Upper lobe of left lung (tissue), 6 donors: ENCODE data around the gene PLCB4. TPM values are rescaled to one million over a fixed set of nuclear protein-coding genes. Genes with fewer than 3 reads are reported as not detected.

ENCODE experiments used
- ATAC-seq, 2 donors: fragments of 200-7000 bp; cut with Tn5 transposase; one replicate each; pipeline ENCODE4 v1.9.1; 2022; ENCODE audit warnings: mild to moderate bottlenecking in 2 of 2, moderate library complexity in 2 of 2; ENCODE audit not compliant: low FRiP score in 2 of 2
- DNase-seq, 2 donors: peaks; one replicate each; pipeline ENCODE4 v3.0.0-alpha.2; 2019 to 2020
- H3K27ac ChIP-seq, 4 donors: fragments of 200-600 bp; sonication (generic); one replicate each; pipeline ENCODE4 v1.5.1; 2016 to 2019
- H3K27me3 ChIP-seq, 4 donors: fragments of 200-600 bp; sonication (generic); one replicate each; pipeline ENCODE4 v1.5.1; 2017 to 2019
- H3K36me3 ChIP-seq, 4 donors: fragments of 200-600 bp; sonication (generic); one replicate each; pipeline ENCODE4 v1.5.1; 2016 to 2019
- H3K4me1 ChIP-seq, 4 donors: fragments of 200-600 bp; sonication (generic); one replicate each; pipeline ENCODE4 v1.5.1; 2018 to 2019
- H3K4me3 ChIP-seq, 4 donors: fragments of 200-600 bp; sonication (generic); one replicate each; pipeline ENCODE4 v1.5.1; 2017 to 2019; ENCODE audit warnings: mild to moderate bottlenecking in 2 of 4, moderate library complexity in 1 of 4
- H3K9me3 ChIP-seq, 4 donors: fragments of 200-600 bp; sonication (generic); one replicate each; pipeline ENCODE4 v1.5.1; 2018 to 2019
- EP300 ChIP-seq, 4 donors: sonication (generic); formaldehyde crosslinking; IDR thresholded peaks; one replicate each; pipeline ENCODE4 v1.5.1; 2017; ENCODE audit warnings: antibody characterized with exemption in 4 of 4, control low read depth in 2 of 4
- POLR2A ChIP-seq, 4 donors: fragments of 450-650 bp; IDR thresholded peaks; one replicate each; pipeline ENCODE4 v1.5.1; 2016 to 2017; ENCODE audit warnings: antibody characterized with exemption in 4 of 4, mild to moderate bottlenecking in 2 of 4
- POLR2AphosphoS5 ChIP-seq, 2 donors: sonication (generic); formaldehyde crosslinking; IDR thresholded peaks; one replicate each; pipeline ENCODE4 v1.5.1; 2017; ENCODE audit warnings: antibody characterized with exemption in 2 of 2
- WGBS, 2 donors: methylation state at CpG; one replicate each; pipeline ENCODE4 v1.1.5; 2017 to 2018; 5-methylcytosine and 5-hydroxymethylcytosine counted together
- total RNA-seq, 6 donors: library from RNA; depleted of rRNA in 4 of 6; stranded (reverse); fragments of >200 nt in 4 of 6; gene quantifications; one replicate each; pipeline versions ENCODE4 v1.1.0 to v1.2.1, GENCODE V29; 2016 to 2021
- TF ChIP-seq, protein P1 (sequence below), 6 experiments: fragments of 450-650 bp in 4 of 6; fragments of 200-600 bp in 2 of 6; sonication (generic) in 2 of 6; IDR thresholded peaks; one replicate each; pipeline ENCODE4 v1.5.1; 2016 to 2019; ENCODE audit warnings: antibody characterized with exemption in 6 of 6
- donor health status: DM: no; HTN: no; CAD: no; lungs with moderate emphysema.
- donor health status: DM: no; HTN: yes; CAD: no; lungs with severe emphysema.

PLCB4 gene
- total RNA-seq, 6 donors from 2014 or later: 5.7 to 15.2 (median 8.2) TPM

DNA sequence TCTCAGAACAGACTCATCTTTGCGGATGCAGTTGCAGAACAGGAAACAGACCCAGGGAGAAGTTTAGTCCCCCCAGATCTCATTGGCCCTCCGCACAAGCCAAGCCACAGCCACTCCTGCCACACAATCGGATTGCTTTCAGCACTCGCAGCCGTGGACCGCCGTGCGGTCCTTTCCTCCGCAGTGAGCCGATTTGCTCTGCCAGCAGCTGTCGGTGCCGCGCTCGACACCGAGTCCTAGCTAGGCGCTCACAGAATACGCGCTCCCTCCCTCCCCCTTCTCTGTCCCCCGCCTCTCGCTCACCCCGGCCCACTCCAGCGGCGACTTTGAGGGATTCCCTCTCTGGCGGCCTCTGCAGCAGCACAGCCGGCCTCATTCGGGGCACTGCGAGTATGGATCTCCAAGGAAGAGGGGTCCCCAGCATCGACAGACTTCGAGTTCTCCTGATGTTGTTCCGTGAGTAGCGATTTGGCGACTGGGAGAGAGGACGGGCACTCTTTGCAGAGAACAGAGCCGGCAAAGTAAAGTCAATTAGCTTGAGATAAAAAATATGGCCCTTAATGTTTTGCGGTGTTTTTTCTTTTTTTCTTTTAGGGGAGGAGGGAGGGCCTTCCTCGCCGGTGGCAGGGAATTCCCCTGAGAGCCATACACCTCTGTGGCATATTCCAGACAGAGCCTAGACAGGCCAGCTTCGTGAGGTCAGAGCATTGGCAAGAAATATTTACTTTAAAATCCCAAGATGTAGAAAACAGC lies 445.8 kb downstream of the PLCB4 start, which contains the start of gene LAMP5:
TSS of gene LAMP5 (plus strand) at position 130 of the 753 bp plus-strand sequence. CDS start at position 393, 263 bp downstream.
- 4% methylated on average over 15 to 38 of the region's 38 CpGs for WGBS, 2 donors
- no peaks in the 10 kb centered on the region for H3K9me3 ChIP-seq
- no peak within 1 kb of the TSS for H3K27ac ChIP-seq
- H3K4me3 ChIP-seq: peak within 1 kb of the TSS in 2 of 4 donors; percentile 3 to 22
- H3K27me3 ChIP-seq: peaks cover 0 to 20% (median 0%) of the 10 kb centered on the region in 4 donors
- TF ChIP-seq POLR2A (IDR thresholded peaks at IDR 0.05) (no peak), EP300 (IDR thresholded peaks at IDR 0.05) (no peak), POLR2AphosphoS5 (IDR thresholded peaks at IDR 0.05) (no peak)
- TF ChIP-seq, protein P1, sequence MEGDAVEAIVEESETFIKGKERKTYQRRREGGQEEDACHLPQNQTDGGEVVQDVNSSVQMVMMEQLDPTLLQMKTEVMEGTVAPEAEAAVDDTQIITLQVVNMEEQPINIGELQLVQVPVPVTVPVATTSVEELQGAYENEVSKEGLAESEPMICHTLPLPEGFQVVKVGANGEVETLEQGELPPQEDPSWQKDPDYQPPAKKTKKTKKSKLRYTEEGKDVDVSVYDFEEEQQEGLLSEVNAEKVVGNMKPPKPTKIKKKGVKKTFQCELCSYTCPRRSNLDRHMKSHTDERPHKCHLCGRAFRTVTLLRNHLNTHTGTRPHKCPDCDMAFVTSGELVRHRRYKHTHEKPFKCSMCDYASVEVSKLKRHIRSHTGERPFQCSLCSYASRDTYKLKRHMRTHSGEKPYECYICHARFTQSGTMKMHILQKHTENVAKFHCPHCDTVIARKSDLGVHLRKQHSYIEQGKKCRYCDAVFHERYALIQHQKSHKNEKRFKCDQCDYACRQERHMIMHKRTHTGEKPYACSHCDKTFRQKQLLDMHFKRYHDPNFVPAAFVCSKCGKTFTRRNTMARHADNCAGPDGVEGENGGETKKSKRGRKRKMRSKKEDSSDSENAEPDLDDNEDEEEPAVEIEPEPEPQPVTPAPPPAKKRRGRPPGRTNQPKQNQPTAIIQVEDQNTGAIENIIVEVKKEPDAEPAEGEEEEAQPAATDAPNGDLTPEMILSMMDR (IDR thresholded peaks at IDR 0.05): no peak
- ATAC-seq (peak in 1 of 2 donors; percentile 47), DNase-seq (peak in 1 of 2 donors; percentile 77)
- peaks cover 12 to 30% (median 26%) of the 10 kb centered on the region in 4 donors for H3K4me1 ChIP-seq
- no peaks in the 10 kb centered on the region for H3K36me3 ChIP-seq

DNA sequence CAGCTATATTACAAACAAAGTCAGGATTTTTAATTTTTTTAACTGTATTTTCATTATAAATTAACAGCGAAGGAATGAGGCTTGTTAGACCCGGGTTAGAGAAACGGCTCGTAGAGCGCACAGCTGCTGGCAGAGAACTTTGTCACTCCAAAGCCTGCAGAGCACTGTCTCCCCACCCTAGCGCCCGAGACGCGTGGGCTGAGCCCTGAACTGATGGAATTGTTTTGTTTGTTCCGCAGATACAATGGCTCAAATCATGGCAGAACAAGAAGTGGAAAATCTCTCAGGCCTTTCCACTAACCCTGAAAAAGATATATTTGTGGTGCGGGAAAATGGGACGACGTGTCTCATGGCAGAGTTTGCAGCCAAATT lies 446.3 kb downstream of the PLCB4 start:
- ATAC-seq (peak in 1 of 2 donors; percentile 49), DNase-seq (peak in 1 of 2 donors; percentile 11)
- no peak overlapping the region for H3K27ac ChIP-seq
- no peak for TF ChIP-seq POLR2AphosphoS5 (IDR thresholded peaks at IDR 0.05)
- TF ChIP-seq, protein P1 (IDR thresholded peaks at IDR 0.05): no peak
- WGBS, 2 donors: 12 to 14% methylated on average over 13 of the region's 13 CpGs
- peaks cover 0 to 20% (median 0%) of the 10 kb centered on the region in 4 donors for H3K27me3 ChIP-seq
- peaks cover 12 to 30% (median 26%) of the 10 kb centered on the region in 4 donors for H3K4me1 ChIP-seq
- peak overlapping the region in 2 of 4 donors; percentile 3 to 22 for H3K4me3 ChIP-seq
- H3K9me3 ChIP-seq: no peaks in the 10 kb centered on the region
- no peaks in the 10 kb centered on the region for H3K36me3 ChIP-seq

DNA sequence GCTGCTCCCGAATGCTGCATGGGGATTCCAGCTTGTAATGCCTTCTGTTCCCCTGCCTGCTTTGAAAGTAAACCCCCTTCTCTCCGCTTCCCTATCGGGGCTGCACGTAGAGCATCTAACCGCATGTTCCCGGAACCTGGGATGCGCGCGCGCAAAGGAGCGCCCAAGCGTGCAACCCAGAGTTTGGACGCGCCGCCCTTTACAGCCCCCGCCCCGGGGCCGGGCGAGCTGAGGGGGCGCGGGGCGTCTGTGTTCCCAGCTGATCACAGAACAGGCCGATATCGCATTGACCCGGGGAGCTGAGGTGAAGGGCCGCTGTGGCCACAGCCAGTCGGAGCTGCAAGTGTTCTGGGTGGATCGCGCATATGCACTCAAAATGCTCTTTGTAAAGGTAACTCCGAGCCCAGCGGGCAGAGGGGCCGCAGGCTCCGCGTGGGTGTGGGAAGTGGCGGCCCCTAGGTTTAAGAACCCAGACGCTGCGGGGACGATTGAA lies 446.9 kb downstream of the PLCB4 start:
- DNase-seq (peak in 1 of 2 donors; percentile 79), ATAC-seq (peak in 1 of 2 donors; percentile 36)
- no peak overlapping the region for H3K27ac ChIP-seq
- H3K27me3 ChIP-seq: peaks cover 0 to 20% (median 0%) of the 10 kb centered on the region in 4 donors
- no peaks in the 10 kb centered on the region for H3K36me3 ChIP-seq
- H3K4me3 ChIP-seq: peak overlapping the region in 2 of 4 donors; percentile 15 to 22
- no peaks in the 10 kb centered on the region for H3K9me3 ChIP-seq
- no peak for TF ChIP-seq EP300 (IDR thresholded peaks at IDR 0.05)
- TF ChIP-seq POLR2A (IDR thresholded peaks at IDR 0.05): no peak
- WGBS, 2 donors: 8 to 9% methylated on average over 6 to 37 of the region's 38 CpGs
- peaks cover 12 to 30% (median 26%) of the 10 kb centered on the region in 4 donors for H3K4me1 ChIP-seq

DNA sequence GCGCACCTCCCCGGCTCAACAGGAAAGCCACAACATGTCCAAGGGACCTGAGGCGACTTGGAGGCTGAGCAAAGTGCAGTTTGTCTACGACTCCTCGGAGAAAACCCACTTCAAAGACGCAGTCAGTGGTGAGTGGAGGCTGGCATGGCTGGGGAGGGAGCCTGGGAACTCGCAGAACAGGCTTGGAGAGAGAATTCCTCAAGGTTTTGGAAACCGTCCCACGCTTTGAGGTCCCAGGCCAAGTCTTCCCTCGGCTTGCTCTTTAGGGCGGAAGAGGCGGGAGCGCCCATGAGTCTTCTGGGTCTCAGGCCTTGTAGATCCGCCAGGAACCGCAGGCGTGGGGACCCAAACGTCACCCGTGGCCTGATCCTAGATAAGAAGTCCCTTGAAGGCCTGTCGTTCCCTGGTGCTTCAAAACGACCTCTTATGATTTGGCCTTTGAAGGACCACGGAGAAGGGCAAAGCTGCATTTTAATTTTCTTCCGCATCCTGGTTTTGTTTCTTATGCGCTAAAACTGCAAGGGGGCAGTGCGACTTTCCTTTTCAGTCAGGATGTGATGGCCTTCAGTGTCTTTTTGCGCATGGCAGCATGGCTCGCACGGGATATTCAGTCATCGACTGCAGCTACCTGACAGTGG lies 447.5 kb downstream of the PLCB4 start:
- ATAC-seq: peak; percentile 52 to 56
- 12 to 37% methylated on average over 11 to 28 of the region's 28 CpGs for WGBS, 2 donors
- DNase-seq: peak; percentile 28 to 43
- no peak overlapping the region for H3K27ac ChIP-seq
- no peaks in the 10 kb centered on the region for H3K9me3 ChIP-seq
- H3K4me1 ChIP-seq: peaks cover 12 to 30% (median 26%) of the 10 kb centered on the region in 4 donors
- TF ChIP-seq POLR2A (IDR thresholded peaks at IDR 0.05) (no peak), POLR2AphosphoS5 (IDR thresholded peaks at IDR 0.05) (no peak), EP300 (IDR thresholded peaks at IDR 0.05) (no peak)
- TF ChIP-seq, protein P1 (IDR thresholded peaks at IDR 0.05): no peak
- H3K4me3 ChIP-seq: peak overlapping the region in 2 of 4 donors; percentile 15 to 22
- H3K36me3 ChIP-seq: no peaks in the 10 kb centered on the region
- H3K27me3 ChIP-seq: peaks cover 0 to 20% (median 0%) of the 10 kb centered on the region in 4 donors
